Sciatic nerve (tissue), 2 donors: ENCODE measurements around the gene IER3. TPM values are rescaled to one million over a fixed set of nuclear protein-coding genes. Genes with fewer than 3 reads are reported as not detected.
"Not testable (repeated sequence)": the region's sequence is repeated elsewhere in the genome, so short reads cannot be mapped to it uniquely, and the experiment has no call there.

Experiments used
- ATAC-seq: fragments of 200-7000 bp; cut with Tn5 transposase; one replicate; pipeline ENCODE4 v1.9.1; 2020; ENCODE audit warnings: mild to moderate bottlenecking, moderate library complexity
- DNase-seq: peaks from one replicate; pipeline ENCODE4 v3.0.0-alpha.2; 2020; ENCODE audit warnings: low spot score
- intact Hi-C: fragments of 100-400 bp; cut with DNase I; formaldehyde crosslinking; loops from one replicate; pipeline ENCODE4 v1.14.2; 2022
- total RNA-seq: library from RNA; stranded (reverse); fragmentation: NEBNext Ultra II Directional; extraction: Animal tissue kit (Norgen Biotek cat#: 25700); gene quantifications from one replicate; pipeline ENCODE4 v1.2.1, GENCODE V29; 2021
- donor health status: DM: no; HTN: no; CAD: no.
- donor health status: DM: no; HTN: no; CAD: no.

IER3 gene
- total RNA-seq, 1 donor from 2014 or later = 40.7 TPM

GRCh38 chr6:30769853-30770524, 25.6 kb upstream of the IER3 start:
- intact Hi-C loops = no loop called here
- no peak for ATAC-seq
- DNase-seq = no peak

DNA sequence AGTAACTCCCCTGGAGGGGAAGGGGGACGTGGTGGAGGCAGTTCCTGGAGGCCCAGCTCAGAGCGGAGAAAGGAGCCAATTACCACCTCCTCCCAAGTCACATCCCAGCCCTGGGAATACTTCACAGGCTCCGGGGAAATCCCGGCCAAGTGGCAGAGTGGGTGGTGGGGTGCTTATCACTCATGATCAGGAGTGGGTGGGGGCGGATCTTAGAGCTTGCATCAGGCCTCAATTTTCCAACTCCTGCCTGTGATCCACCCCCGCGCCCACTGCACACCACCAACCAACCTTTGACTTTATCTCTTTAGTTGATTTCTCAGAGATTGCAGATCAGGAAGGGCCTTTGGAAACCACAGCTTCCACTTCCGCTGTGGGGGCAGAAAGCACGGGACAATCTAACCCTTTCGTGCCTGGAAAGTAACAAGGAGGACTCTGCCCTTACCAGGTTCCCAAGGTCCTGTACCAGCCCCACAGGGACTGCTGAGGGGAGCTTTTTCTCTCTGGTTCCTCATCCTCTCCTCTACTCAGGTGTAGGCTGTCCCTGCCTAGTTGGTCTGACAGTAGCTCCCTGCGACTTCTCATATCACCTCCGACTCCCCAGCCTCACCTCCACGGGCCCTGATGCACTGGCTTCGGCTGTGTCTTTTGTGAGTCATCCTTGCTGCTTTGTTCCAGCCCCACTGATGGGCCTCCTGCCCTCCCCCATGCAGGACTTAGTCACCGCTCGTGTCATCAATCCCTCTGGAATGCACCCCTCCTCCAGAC, 24.9 kb upstream of the IER3 start:
- intact Hi-C loops = no loop called here
- ATAC-seq = peak; percentile 66
- no peak for DNase-seq

DNA sequence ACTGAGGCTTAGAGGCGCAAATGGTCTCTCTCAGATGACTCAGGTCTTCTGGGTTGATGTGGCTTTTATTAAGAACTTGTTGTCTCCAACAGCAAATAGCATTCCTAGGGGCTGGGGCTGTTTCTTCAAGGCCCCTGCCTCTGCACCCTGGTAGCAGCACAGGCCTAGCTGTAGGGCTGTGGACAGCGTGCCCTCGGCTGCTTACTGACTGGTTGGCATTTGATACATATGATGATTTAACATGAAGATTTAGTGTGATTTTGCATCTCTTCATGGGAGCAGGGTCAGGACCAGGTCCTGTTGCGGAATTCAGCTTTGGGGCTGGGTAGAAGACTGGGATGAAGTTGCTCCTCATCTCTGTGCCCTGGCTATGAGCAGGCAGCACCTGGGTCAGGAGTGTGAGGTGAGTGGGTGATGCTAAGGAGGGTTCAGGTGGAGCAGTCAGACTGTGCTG, 24.3 kb upstream of the IER3 start:
- intact Hi-C loops = no loop called here
- ATAC-seq = no peak
- no peak for DNase-seq

- intact Hi-C loops = no loop called here
- no peak for ATAC-seq
- no peak for DNase-seq
Measured at GRCh38 chr6:30767944-30768301, 23.6 kb upstream of the IER3 start.

DNA sequence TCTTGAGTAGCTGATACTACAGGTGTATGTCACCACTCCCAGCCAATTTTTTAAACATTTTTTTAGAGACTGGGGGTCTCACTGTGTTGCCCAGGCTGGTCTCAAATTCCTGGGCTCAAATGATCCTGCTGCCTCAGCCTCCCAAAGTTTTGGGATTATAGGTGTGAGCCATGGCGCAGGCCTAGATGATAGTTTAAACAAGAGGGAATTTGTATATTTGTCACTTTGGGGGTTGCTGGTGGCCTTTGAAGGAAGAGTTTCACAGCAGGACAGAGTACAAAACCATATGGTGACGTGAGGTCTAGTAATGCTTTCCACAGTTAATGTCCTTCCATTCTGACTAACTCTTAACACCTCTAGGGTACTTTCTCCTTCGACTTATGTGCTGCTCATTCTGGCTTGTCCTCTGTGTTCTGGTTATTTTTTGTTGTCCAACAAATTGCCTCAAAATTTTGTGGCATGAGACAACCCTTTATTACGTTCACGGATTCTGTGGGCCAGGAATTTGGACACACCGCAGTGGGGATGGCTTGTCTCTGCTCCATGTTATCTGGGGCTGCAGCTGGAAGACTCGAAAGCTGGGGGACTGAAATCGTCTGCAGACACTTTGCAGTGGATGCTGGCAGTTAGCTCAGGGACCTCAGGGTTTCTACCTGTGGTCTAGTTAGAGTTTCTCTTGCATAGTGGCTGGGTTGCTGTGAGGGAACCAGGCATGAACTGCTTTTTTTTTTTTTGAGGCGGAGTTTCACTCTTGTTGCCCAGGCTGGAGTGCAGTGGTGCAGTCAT, 23.0 kb upstream of the IER3 start:
- intact Hi-C loops = no loop called here
- ATAC-seq (no peak), DNase-seq (no peak)

- no peak for DNase-seq
- no peak for ATAC-seq
- intact Hi-C loops = no loop called here
Measured at GRCh38 chr6:30766461-30767157, 22.3 kb upstream of the IER3 start.

DNA sequence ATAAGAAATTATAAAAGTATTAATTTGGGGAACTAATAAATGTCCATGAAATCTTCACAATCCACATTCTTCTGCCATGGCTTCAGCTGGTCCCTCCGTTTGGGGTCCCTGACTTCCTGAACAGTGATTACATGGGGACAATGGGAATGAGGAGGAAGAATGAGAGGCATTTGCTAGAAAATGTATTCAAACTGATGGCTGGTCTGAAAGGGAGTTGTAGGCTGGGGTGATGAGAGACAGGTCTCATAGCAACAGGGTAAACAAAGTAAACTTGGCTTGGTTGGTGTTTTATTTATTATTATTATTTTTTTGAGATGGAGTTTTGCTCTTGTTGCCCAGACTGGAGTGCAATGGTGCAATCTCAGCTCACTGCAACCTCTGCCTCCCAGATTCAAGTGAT, 21.1 kb upstream of the IER3 start:
- intact Hi-C loops, DNase-seq, ATAC-seq: not testable (repeated sequence)

DNA sequence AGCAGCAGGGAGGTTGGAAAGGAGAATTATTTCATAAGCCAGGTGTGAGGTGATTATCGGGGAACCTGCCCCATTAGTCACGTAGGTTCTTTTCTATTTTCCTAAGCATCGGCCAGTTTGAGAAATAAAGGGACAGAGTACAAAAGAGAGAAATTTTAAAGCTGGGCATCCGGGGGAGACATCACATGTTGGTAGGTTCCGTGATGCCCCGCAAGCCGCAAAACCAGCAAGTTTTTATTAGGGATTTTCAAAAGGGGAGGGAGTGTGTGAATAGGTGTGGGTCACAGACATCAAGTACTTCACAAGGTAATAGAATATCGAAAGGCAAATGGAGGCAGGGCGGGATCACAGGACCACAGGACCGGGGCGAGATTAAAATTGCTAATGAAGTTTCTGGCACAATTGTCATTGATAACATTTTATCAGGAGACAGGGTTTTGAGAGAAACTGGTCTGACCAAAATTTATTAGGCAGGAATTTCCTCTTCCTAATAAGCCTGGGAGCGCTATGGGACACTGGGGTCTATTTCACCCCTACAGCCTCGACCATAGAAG, 20.2 kb upstream of the IER3 start:
- ATAC-seq, intact Hi-C loops, DNase-seq: not testable (repeated sequence)

GRCh38 chr6:30763618-30764489, 19.5 kb upstream of the IER3 start:
- peak; percentile 79 for ATAC-seq
- no peak for DNase-seq
- intact Hi-C loops = no loop called here

- intact Hi-C loops = no loop called here
- DNase-seq = no peak
- ATAC-seq = no peak
Measured at GRCh38 chr6:30763155-30763617, 18.8 kb upstream of the IER3 start.

DNA sequence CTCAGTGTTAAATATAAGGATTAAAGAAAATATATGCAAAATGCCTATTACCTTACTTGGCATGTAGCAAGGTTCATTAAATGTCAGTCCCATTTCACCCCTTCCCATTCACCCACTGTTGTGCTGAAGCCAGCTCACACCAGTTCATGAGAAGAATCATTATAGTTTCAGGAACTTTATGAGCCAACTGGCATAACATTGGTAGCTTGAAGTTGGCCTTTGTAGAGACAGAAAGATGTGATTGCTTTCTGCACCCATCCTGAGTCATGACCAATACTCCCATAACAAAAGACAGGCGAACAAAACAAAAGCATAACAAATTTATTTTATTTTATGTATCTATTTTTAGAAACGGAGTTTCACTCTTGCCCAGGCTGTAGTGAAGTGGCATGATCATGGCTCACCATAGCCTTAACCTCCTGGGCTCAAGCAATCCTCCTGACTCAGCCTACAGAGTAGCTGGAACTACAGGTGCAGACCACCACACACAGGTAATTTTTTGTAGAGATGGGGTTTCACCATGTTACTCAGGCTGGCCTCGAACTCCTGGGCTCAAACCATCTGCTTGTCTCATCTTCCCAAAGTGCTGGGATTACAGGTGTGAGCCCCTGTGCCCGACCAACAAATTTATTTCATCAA, 17.6 kb upstream of the IER3 start:
- intact Hi-C loops = no loop called here
- ATAC-seq (no peak), DNase-seq (no peak)

GRCh38 chr6:30760549-30760948, 16.2 kb upstream of the IER3 start:
- ATAC-seq (no peak), DNase-seq (no peak)
- intact Hi-C loops = no loop called here

GRCh38 chr6:30759575-30760239, 15.4 kb upstream of the IER3 start:
- DNase-seq (no peak), ATAC-seq (no peak)
- intact Hi-C loops = no loop called here

DNA sequence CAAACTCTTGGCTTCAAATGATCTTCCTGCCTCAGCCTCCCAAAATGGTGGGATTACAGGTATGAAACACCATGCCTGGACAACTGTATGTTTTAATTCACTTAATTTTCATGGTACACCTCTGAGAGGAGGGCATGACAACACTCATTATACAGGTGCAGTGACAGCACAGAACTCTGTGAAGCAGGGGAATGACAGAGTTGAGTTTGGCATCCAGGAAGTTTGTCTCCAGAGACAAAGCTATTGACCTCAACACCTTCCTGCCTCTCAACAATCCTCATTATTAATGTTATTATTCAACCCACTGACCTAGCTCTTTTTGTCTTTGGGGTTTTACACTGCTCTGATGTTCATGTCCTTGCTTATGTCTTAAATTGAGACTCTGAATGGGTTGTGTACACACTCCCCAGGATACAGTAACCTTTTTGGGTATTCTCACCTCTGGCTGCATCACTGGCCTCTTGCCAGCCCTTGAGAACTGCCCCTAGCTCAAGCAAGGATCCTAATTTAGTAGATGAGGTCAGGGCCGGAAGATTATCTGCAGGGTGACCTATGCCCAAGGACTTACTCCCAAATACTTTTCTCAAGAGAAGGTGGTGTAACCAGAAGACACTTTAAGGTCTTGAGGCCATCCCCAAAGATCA, 13.0 kb upstream of the IER3 start:
- DNase-seq (no peak), ATAC-seq (no peak)
- intact Hi-C loops = no loop called here

DNA sequence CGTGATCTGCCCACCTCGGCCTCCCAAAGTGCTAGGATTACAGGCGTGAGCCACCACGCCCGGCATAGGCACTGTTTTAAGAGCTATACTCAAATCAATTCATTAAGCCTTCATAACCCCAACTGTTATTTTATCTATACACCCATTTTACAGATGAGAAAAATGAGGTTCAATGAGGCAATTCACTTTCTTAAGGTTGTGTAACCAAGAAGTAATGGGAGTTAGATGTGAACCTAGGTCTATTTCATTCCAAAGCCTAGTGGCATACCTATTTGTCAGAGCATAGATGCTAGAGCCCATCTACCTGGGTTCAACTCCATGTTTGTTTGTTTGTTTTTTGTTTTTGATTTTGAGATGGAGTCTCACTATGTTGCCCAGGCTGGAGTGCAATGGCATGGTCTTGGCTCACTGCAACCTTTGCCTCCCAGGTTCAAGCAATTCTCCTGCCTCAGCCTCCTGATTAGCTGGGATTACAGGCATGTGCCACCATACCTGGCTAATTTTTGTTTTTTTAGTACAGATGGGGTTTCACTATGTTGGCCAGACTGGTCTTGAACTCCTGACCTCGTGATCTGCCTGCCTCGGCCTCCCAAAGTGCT, 12.2 kb upstream of the IER3 start:
- DNase-seq, intact Hi-C loops, ATAC-seq: not testable (repeated sequence)

GRCh38 chr6:30754631-30755030, 10.3 kb upstream of the IER3 start:
- intact Hi-C loops = no loop called here
- ATAC-seq = no peak
- DNase-seq = no peak
